ENCODE results near the gene STARD7. TPM values are rescaled to one million over a fixed set of nuclear protein-coding genes. Genes with fewer than 3 reads are reported as not detected.

Gene STARD7
- total RNA-seq = 160 TPM

GRCh38 chr2:96208143-96209010 lies at the start of gene STARD7:
Gene STARD7 (minus strand): TSS chr2:96208827. CDS start chr2:96208434, 393 bp downstream.

GRCh38 chr2:96145036-96145847 lies 63.4 kb downstream of the STARD7 start, which contains the start of gene DUSP2:
Gene DUSP2 (minus strand): TSS chr2:96145440. CDS start chr2:96145354, 86 bp downstream.

GRCh38 chr2:96138179-96139145 lies 70.2 kb downstream of the STARD7 start, which contains the start of gene ASTL:
Gene ASTL (minus strand): TSS chr2:96138502. CDS start chr2:96138436, 66 bp downstream.

Other genes with a start within 250 kb of the STARD7 start
- gene ANKRD36C, start 217.0 kb downstream of the STARD7 start, total RNA-seq = 111 TPM
- 2.0 TPM for gene GPAT2, start 173.9 kb downstream of the STARD7 start, total RNA-seq
- gene ADRA2B, start 92.3 kb downstream of the STARD7 start, total RNA-seq = 4.6 TPM
- gene ASTL, start 70.3 kb downstream of the STARD7 start, total RNA-seq = 0.18 TPM
- gene DUSP2, start 63.4 kb downstream of the STARD7 start, total RNA-seq = 15.6 TPM
- gene TMEM127, start 57.2 kb upstream of the STARD7 start, total RNA-seq = 30.4 TPM
- 184 TPM for gene CIAO1, start 57.4 kb upstream of the STARD7 start, total RNA-seq
- gene SNRNP200, start 96.7 kb upstream of the STARD7 start, total RNA-seq = 114 TPM
- gene ITPRIPL1, start 116.5 kb upstream of the STARD7 start, total RNA-seq = 3.2 TPM
- 6.0 TPM for gene NCAPH, start 126.9 kb upstream of the STARD7 start, total RNA-seq